HG03095 (cell line): ENCODE results near the gene PRR19.

Experiments used
- ATAC-seq: cut with Tn5 transposase; IDR thresholded peaks from one replicate; pipeline ENCODE4 v1.9.1; 2021; ENCODE audit warnings: moderate library complexity; ENCODE audit not compliant: unreplicated experiment

The PRR19 gene

DNA sequence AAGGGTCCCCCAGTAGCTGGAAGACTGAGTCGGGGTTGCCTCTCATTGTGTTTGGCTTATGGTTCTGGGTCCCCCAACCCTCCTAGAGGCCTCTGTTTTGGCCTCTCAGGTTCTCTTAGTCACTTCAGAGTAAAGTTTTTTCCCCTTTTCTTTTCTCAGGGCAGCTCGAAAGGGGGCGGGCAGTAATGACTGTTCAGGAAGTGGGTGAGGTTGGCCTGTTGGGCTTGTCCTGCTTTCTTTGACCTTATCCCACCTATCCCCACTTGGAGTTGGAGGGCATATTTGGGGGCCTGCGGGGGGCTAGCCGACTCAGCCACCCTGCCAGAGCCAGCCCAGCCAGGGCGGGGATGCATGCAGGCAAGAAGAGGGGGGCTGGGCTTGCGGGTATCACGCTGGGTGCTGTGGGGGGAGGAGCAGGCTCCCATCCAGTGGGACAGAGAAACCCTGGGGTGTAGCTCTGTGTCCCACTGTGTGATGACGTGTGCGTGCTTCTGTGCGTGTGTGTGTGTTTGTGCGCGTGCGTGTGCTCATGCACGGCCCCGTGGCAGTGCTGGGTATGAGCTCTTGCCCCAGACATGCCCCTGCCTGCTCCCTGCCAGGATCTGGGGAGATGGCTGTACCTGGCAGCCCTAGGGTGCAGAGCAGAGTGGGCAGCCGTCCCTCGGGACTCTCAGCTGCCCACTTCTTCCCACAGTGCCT, 31.4 kb upstream of the PRR19 start:
- ATAC-seq: no peak

DNA sequence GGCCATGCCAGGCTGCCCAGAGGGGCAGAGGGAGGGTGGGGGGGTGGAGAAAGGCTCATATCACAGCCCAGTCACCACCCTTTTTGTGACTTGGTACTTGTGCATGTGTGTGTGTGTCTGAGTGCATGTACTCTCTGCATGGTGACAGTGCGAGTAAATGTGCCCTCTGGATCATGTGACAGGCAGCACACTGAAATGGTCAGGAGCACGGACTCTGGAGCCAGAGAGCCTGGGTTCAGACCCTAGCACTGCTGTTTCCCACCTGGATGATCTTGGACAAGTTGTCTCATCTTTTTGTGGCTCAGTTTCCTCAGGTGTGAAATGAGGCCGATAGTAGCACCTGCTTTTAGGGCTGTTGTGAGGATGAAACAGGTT, 30.9 kb upstream of the PRR19 start:
- ATAC-seq: no peak

DNA sequence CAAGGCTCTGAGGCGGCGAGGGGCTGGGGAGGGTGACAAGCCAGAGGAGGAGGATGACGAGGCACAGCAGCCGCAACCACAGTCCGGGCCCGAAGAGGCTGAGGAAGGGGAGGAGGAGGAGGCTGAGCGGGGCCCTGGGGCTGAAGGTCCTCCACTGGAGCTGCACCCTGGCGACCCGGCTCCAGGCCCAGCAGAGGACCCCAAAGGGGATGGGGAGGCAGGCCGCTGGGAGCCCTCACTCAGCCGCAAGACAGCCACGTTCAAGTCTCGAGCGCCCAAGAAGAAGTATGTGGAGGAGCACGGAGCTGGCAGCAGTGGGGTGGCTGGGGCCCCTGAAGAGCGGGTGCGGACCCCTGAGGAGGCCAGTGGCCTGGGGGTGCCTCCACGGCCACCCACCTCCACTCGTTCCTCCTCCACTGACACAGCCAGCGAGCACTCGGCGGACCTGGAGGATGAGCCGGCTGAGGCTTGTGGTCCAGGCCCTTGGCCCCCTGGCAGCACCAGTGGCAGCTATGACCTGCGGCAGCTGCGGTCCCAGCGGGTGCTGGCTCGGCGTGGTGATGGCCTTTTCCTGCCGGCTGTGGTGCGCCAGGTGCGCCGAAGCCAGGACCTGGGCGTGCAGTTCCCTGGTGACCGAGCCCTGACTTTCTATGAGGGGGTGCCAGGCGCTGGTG, 29.9 kb upstream of the PRR19 start:
- no peak for ATAC-seq

DNA sequence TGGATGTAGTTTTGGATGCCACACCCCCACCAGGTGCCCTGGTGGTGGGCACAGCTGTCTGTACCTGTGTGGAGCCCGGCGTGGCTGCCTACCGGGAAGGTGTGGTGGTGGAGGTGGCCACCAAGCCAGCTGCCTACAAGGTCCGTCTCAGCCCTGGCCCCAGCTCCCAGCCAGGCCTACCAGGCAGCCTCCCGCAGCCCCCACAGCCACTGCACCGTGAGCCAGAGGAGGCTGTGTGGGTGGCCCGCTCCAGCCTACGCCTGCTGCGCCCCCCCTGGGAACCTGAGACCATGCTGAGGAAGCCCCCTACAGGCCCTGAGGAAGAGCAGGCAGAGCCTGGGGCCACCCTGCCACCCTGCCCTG, 29.4 kb upstream of the PRR19 start:
- ATAC-seq: no peak

DNA sequence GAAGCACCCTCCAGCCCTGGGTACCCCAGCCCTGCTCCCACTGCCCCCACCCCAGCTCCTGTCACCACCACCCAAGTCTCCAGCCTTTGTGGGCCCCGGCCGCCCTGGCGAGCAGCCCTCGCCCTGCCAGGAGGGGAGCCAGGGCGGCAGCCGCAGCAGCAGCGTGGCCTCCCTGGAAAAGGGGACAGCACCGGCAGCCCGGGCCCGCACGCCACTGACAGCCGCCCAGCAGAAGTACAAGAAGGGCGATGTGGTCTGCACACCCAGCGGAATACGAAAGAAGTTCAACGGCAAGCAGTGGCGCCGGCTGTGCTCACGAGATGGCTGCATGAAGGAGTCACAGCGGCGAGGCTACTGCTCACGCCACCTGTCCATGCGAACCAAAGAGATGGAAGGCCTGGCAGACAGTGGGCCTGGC, 28.9 kb upstream of the PRR19 start:
- no peak for ATAC-seq

DNA sequence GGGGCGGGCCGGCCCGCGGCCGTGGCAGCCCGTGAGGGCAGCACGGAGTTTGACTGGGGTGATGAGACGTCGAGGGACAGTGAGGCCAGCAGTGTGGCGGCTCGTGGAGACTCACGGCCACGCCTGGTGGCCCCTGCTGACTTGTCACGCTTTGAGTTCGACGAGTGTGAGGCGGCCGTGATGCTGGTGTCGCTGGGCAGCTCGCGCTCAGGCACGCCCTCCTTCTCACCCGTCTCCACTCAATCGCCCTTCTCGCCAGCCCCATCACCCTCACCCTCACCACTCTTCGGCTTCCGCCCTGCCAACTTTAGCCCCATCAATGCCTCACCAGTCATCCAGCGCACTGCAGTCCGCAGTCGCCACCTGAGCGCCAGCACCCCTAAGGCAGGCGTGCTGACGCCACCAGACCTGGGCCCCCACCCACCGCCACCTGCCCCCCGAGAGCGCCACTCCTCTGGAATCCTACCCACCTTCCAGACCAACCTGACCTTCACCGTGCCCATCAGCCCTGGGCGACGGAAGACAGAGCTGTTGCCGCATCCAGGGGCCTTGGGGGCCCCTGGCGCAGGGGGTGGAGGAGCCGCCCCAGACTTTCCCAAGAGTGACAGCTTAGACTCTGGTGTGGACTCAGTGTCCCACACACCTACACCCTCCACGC, 28.4 kb upstream of the PRR19 start:
- ATAC-seq: no peak

DNA sequence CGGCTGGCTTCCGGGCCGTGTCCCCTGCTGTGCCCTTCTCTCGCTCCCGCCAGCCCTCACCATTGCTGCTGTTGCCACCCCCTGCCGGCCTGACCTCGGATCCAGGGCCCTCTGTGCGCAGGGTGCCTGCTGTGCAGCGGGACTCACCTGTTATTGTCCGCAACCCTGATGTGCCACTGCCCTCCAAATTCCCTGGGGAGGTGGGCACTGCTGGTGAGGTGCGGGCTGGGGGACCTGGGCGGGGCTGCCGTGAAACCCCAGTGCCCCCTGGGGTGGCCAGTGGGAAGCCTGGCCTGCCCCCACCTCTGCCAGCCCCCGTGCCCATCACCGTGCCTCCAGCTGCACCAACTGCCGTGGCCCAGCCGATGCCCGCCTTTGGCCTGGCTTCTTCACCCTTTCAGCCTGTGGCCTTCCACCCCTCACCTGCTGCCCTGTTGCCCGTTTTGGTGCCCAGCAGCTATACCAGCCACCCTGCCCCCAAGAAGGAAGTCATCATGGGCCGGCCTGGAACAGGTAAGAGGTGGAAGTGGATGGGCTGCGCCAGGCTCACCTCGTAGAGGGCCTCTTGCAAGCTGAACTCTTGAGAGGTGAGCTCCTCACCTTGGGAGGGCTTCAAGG, 27.8 kb upstream of the PRR19 start:
- ATAC-seq: no peak

DNA sequence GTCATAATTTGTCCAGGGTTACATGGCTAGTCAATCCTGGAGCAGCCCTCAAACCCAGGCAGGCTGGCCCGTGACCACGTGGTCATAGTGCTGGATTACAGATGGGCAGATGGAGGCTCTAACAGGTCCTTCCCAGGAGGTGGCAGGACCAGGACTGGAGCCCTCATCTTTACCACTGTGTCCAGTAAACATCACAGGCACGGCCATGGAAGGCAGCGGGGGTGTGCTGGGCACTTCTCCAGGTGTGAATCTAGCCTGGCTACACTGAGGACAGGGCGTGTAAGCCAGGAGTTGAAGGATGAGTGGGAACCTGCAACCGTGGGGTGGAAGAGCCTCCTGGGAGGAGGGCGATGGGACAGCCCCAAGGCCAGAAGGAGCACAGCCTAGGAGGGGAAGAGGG, 26.8 kb upstream of the PRR19 start:
- ATAC-seq: no peak

DNA sequence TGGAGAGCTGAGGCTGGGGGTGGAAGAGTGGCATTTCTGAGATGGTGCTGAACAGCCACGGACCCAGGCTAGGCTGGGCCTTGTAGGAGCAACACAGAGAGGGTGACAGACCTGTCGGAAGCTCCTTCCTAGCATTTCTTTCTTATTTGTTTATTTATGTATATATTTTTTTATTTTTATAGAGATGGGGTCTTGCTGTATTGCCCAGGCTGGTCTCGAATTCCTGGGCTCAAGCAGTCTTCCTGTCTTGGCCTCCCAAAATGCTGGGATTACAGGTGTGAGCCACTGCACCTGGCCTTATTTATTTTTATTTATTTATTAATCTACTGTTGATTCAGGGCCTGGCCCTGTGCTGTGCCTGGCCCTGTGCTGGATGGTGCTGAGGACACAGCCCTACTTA, 26.4 kb upstream of the PRR19 start:
- no peak for ATAC-seq

DNA sequence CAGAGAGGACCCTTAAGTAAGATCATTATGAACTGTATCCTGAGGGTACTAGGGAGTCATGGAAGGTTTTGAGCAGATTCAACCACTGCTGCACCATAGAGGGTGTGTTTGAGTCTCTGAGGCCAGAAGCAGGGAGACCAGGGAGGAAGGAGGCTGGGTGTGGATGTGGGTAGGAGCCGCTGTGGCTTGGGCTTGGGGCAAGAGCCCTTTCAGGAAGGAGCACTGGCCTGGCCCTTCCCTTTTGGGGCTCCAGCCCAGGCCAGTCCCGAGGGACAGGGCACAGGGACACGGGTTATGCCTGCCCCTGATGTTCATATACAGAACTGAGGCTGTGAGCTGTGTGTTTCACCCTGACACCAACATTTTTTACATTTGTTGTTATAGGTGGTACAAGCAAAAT, 25.6 kb upstream of the PRR19 start:
- no peak for ATAC-seq

DNA sequence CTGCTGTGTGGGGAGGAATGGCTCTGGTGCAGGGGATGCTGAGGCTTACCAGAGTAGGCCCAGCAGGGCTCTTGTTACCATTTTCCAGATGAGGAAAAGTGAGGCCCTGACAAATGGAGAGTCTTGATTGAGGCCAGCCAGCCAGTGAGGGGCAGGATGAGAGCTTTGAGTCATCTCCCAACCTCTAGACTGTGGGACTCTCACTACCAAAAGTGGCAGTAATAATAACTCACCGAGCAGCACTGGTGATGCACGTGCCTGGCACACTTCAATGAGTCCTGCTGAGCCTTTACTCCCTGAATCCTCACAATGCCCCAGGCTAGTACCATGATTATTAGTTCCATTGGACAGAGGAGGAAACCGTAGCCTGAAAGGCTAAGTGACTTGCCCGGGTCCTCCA, 25.1 kb upstream of the PRR19 start:
- no peak for ATAC-seq

DNA sequence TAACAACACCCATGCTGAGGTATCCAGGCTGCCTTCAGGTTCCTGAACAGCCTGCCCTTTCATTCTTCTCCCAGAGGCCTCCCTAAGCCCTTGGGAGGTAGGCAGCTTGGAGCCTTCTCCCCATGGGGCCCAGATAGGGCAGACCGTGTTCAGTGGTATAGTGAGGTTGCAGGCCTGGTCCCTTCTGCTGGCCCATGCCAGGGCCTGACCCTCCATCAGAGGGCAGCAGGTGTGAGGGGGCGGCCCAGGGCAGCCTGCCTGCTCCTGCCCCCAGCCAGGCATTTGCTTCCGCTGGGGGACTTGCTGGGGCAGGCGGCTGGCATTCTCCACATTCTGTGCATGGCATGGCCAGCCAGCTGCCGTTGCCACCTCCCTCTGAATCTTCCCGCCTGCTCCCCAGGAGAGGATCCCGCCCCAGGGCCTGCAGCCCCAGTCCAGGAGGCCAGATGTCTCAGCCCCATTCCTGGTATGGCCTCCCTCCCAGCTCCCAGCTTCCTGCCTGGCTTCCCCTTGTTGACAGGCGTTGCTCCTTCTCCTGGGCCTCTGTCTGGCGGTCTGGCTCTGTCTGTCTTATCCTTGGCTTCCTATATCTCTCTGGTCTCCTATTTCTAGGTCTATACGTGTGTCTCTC, 24.0 kb upstream of the PRR19 start:
- no peak for ATAC-seq

DNA sequence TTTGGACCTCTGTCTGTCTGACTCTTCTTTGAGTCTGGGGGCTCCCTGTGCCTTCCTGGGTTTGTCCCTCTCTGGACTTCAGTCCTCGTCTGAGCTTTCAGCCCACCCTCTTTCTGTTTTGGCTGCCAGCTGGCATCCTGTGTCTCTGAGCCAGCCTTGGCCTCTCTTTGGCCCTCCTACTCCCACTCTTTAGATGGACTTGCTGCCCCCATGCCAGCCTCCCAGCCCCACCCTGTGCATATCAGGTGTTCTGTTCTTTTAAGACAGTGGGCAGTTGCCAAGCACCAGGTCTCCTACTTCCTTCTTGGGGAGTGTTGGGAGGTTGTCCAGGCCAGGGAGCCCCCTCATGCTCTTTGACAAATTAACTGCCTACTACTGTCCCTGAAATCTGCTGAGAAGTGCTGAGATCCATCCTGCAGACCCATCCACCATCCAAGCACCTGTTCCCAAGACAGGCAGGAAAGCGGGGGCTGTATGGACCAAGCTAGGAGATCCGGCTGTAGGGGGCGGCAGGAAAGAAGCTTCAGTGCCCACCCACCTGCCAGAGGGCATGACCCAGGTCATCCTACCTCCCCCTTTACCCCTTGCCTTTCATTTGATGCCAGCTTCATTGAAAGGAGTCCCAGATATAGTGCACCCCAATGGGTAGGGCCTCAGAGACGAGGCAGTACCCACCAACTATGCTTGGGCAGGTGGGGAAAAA, 23.3 kb upstream of the PRR19 start:
- ATAC-seq: no peak

DNA sequence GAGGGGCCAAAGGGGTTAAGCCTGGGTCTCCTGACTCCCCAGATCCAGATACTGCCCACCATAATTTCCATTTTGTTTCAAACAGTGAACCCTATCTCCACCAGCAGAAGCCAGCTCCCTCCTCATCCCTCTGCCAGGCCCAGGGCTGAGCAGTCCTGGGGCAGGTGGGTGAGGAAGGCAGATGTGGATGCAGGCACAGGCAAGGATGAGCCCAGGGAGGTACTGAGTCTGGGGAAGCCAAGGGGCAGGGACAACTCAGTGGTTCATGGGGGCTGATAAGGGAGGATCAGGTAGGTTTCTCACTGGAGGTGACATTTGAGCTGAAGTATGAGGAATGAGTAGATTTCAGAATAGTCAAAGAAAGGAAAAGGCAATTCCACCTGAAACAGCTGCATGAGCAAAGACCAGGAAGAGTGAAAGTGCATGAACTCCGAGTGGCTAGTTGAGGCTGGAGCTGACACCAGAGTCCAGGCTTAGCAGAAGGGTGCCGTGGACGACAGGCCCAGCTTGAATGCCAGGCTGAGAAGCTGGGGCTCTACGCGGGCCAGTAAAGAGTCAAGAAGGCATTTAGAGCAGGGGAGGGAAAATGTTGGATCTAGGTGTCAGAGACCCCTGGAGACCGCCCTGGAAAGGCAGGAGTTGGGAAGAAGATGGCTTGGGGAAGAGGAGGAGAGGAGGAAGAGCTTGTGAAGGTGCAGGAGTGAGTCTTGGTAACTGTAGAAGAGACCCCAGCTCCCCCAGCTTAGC, 22.6 kb upstream of the PRR19 start:
- ATAC-seq: no peak

DNA sequence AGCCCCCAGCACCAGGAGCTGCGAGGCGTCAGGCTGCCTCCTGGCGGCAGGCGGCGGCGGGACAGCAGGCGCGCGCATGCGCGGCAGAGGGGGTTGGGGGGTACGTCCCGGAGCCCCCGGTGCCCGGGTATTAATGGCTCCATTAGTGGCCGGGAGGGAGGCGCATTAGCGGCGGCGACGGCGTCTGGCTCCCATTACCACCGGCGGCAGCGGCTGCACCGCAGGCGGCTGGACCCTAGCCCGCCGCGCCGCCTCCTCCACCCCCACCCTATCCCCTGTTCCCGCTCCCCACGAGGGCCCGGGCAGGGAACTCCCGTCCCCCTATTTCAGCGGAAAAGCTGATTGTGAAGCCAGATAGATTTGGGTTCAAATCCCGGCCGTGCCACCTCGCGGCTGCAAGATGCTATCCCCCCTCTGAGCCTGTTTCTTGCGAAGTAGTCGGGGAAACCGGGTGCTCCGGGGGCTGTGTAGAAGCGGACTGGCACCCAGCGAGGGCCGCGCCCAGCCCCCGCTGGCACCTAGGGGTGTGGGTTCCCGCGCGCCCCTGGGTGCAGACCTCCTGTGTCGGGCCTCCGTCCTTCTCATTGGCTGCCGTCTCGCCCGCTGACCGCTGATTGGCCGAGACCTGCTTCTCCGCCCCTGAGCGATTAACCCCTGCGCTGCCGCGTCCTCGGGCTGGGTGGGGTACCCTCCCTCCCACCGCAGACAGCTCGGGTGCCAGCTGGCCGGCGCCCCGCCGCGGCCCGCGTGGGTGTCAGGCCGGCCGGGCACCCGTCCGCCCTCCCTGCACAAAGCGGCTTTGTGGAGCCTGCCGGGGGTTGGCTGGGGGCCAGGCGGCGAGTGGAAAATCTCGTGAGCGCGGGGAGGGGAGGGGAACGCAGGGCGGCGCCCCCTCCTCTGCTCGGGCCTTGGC, 21.8 kb upstream of the PRR19 start:
- no peak for ATAC-seq

DNA sequence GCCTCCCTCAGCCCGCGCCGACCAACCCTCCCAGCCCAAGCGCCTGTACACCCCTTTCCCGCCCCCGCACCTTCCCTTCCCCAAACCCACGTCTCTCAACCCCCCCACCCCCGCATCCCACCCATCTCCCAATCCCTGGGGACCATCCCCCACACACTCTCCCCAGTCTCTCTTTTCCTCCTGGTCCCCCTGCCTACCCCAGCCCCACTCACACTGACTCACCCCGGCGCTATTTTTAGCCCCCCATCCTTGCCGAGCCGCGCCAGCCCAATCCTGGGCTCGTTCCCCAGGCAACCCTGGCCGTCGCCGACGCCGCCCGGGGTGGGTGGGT, 21.2 kb upstream of the PRR19 start:
- ATAC-seq: no peak

DNA sequence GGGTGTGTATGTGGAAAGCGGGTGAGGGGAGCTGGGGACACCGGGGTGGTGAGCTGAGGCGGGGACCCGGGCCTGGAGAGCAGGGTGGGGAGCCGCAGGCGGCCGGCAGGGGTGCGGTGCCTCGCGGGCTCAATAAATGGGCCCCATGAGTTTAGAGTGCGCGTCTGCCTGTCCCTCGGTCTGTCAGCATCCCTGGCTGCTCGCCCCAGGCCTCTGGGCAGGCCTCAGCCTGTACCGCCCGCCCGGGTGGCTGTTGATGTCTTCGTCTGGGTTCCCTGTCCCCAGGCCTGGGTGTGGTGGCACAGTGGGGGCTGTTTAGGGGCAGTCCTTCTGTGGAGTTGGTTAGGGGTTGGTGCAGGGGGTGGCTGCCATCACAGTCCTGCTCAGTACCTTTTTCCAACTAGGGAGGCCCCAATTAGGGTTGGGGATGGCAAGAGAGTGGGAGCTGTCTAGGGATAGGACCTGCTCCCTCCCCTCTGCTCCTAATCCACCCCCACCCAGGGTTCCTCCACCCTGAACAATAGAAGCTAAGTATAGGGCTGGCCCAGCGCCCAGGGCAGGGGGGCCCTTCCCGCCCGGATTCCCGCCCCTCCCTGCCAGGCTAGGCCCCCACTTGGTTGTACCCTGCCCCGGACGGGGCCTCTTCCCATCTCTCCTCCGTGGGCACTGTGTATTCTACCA, 20.6 kb upstream of the PRR19 start:
- ATAC-seq: no peak

DNA sequence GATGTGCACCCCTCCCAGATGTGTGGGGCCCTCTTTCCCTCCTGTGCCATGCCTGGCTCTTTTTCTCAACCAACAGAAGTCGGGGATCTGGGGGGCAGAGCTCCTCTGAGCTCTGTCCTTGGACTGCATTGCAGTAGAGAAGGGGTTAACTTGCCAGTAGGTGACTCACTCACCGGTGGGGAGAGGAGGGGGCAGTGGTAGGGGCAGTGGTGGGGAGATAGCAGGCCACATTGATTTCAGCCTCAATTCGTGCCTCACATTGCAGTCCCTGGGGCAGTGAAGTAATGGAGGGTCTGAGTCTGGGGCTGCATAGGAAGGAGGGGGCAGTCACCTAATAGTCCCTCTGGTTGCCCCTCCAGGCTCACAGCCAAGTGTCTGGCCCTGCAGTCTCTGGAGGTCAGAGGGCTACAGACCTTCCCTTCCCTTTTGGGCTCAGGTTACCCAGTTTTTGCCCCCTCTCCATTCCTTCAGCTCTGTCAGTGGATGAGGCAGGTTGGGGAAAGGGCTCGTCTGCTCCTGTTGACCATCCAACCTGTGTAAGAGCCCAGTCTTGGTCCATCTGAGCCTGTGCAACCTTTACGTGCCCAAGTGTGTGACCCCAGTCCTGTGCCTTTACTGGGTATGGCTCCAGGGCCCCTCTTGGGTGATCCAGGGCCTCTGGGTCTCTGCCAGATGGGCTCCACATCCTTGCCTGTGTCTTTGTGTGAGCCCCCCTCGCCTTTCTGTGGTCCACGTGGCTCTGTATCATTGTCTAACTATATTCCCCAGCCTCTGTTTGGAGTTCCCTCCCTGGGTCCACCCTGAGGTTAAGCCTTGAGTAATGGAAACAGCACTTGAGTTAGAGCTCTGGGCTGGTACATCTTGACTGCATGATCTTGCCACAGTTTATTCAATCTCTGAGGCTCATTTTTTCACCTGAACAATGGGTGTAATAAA, 19.8 kb upstream of the PRR19 start:
- ATAC-seq: no peak
